Breast epithelium (tissue), 3 donors: Measurements from ENCODE around the gene SH3BP4.

ENCODE experiments used
- POLR2A ChIP-seq: fragments of 450-650 bp; IDR thresholded peaks from one replicate; pipeline ENCODE4 v1.6.1; 2016; ENCODE audit warnings: antibody characterized with exemption, mild to moderate bottlenecking, moderate library complexity
- POLR2AphosphoS5 ChIP-seq, 3 donors: sonication (generic); formaldehyde crosslinking; IDR thresholded peaks; one replicate each; pipeline ENCODE4 v1.6.1; 2017; ENCODE audit warnings: antibody characterized with exemption in 3 of 3
- TF ChIP-seq, protein P1 (sequence below), 3 donors: fragments of 450-650 bp; IDR thresholded peaks; one replicate each; pipeline ENCODE4 v1.5.1; 2016 to 2017; ENCODE audit warnings: antibody characterized with exemption in 3 of 3, mild to moderate bottlenecking in 3 of 3, moderate library complexity in 3 of 3

DNA sequence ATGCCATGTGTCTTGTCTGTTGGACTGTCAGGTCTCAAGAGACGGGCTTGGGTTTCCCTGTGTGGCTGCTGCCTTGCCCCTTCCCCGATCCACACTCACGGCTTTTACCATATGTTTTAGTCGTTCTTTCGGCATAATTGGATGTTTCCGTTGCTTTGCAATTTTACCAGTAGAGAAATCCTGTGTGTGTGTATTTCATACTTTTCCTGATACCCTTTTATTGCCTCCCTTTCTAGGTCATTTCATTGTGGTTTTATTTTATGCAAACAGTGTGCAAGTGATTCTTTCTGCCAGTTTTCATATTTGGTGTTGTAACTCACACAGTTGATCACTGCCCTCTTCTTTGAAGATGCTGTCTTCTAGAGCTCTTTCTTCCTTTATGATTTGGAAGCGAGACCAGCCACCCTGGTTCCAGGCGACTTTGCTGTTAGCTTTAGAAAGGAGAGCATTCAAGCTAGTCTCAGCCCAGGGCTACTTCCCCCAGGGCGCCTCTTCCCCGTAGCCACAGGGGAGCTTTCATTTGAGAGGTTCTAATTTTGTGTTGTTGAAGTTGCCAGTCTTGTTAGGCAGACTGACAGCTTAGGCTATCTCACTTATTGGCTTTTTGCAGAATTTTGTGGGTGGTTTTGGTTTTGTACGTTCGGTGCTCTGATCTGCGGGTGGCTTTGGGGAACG, 17.0 kb downstream of the SH3BP4 start:
- TF ChIP-seq, protein P1, sequence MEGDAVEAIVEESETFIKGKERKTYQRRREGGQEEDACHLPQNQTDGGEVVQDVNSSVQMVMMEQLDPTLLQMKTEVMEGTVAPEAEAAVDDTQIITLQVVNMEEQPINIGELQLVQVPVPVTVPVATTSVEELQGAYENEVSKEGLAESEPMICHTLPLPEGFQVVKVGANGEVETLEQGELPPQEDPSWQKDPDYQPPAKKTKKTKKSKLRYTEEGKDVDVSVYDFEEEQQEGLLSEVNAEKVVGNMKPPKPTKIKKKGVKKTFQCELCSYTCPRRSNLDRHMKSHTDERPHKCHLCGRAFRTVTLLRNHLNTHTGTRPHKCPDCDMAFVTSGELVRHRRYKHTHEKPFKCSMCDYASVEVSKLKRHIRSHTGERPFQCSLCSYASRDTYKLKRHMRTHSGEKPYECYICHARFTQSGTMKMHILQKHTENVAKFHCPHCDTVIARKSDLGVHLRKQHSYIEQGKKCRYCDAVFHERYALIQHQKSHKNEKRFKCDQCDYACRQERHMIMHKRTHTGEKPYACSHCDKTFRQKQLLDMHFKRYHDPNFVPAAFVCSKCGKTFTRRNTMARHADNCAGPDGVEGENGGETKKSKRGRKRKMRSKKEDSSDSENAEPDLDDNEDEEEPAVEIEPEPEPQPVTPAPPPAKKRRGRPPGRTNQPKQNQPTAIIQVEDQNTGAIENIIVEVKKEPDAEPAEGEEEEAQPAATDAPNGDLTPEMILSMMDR (IDR thresholded peaks at IDR 0.05): no peak
- TF ChIP-seq POLR2A: no peak
- no peak for TF ChIP-seq POLR2AphosphoS5 (IDR thresholded peaks at IDR 0.05)
